HepG2 (cell line): ENCODE results near the gene COQ3. TPM values are rescaled to one million over a fixed set of nuclear protein-coding genes. Genes with fewer than 3 reads are reported as not detected.

Source experiments
- ATAC-seq: fragments of 200-7000 bp; cut with Tn5 transposase; 3 replicates; pipeline ENCODE4 v1.9.1; 2020; ENCODE audit warnings: mild to moderate bottlenecking, moderate library complexity
- BruUV-seq: library from RNA; stranded (reverse); fragments of 400-500 nt; replicated peaks from 2 replicates; lab custom pipeline; 2021; lab: Mats Ljungman, UMichigan
- CTCF ChIA-PET: fragments of 300-600 bp; formaldehyde crosslinking; extraction: SDS; loops from one replicate; lab custom pipeline; 2021; ENCODE audit warnings: low total read pairs, inconsistent platforms, low intra/inter-chr PET ratio; lab: Yijun Ruan, JAX
- POLR2A ChIA-PET: fragments of 350-600 bp; sonication (Branson Sonifier 250); formaldehyde crosslinking; loops from one replicate; lab custom pipeline; 2020; ENCODE audit warnings: antibody characterized with exemption, inconsistent platforms; lab: Yijun Ruan, JAX
- DNase-seq: peaks from one replicate; pipeline ENCODE4 v3.0.0-alpha.2; 2015; ENCODE audit warnings: low spot score
- FAIRE-seq: peaks from 3 replicates; lab custom pipeline; 2011; peaks lifted over from hg19 to GRCh38; lab: Jason Lieb, UNC
- H2AFZ ChIP-seq: one replicate; pipeline ENCODE4 v1.6.1; 2011; ENCODE audit warnings: low read length, inconsistent platforms
- H3K27ac ChIP-seq: fragments of 300-600 bp; 3 replicates; pipeline ENCODE4 v1.8.0; 2011; ENCODE audit warnings: mixed run types, mild to moderate bottlenecking, mixed read lengths, low read length, inconsistent platforms; ENCODE audit not compliant: insufficient read depth; ENCODE audit errors: extremely low read length
- H3K27me3 ChIP-seq, 2 experiments: fragments of 200-600 bp in 1 of 2; 2 replicates in 1 of 2; 3 replicates in 1 of 2; pipeline versions ENCODE4 v1.6.0 to v1.8.0; 2011; ENCODE audit warnings: low read length in 2 of 2, mild to moderate bottlenecking in 2 of 2, moderate library complexity in 2 of 2, inconsistent platforms in 1 of 2; ENCODE audit not compliant: insufficient read depth in 2 of 2, control insufficient read depth in 1 of 2
- H3K36me3 ChIP-seq, 2 experiments: fragments of 200-600 bp in 1 of 2; replicated peaks in 1 of 2; 2 replicates in 1 of 2; 3 replicates in 1 of 2; pipeline versions ENCODE4 v1.5.1 to v1.8.0; 2011; ENCODE audit warnings: low read length in 2 of 2, inconsistent platforms in 1 of 2; ENCODE audit not compliant: insufficient read depth in 2 of 2, control insufficient read depth in 1 of 2
- H3K4me1 ChIP-seq: 2 replicates; pipeline ENCODE4 v1.5.1; 2012; ENCODE audit warnings: low read length, inconsistent platforms; ENCODE audit not compliant: insufficient read depth
- H3K4me2 ChIP-seq: 2 replicates; pipeline ENCODE4 v1.6.0; 2011; ENCODE audit warnings: low read depth, low read length, inconsistent platforms
- H3K4me3 ChIP-seq, 3 experiments: fragments of 200-600 bp in 1 of 3; sonication (generic), shearing (Covaris generic) in 1 of 3; replicated peaks in 1 of 3; 2 replicates each; pipeline ENCODE4 v1.5.1; 2011 to 2016; ENCODE audit warnings: low read length in 3 of 3, inconsistent platforms in 2 of 3, low read depth in 2 of 3, mild to moderate bottlenecking in 2 of 3, control low read depth in 1 of 3, mixed read lengths in 1 of 3; ENCODE audit not compliant: insufficient read depth in 1 of 3
- H3K79me2 ChIP-seq: one replicate; pipeline ENCODE4 v1.6.1; 2011; ENCODE audit warnings: low read length, inconsistent platforms; ENCODE audit not compliant: insufficient read depth
- H3K9ac ChIP-seq: 2 replicates; pipeline ENCODE4 v1.6.0; 2011; ENCODE audit warnings: mild to moderate bottlenecking, low read depth, low read length, inconsistent platforms; ENCODE audit not compliant: insufficient read depth
- H3K9me3 ChIP-seq: 2 replicates; pipeline ENCODE4 v1.5.1; 2012; ENCODE audit warnings: mild to moderate bottlenecking, low read length
- H4K20me1 ChIP-seq: 2 replicates; pipeline ENCODE4 v1.6.0; 2011; ENCODE audit warnings: inconsistent platforms, mild to moderate bottlenecking, low read length, moderate library complexity; ENCODE audit not compliant: insufficient read depth
- HNRNPL ChIP-seq: fragments of 200-400 bp; formaldehyde crosslinking; IDR thresholded peaks from 2 replicates; pipeline ENCODE4 v1.6.1; 2017; ENCODE audit warnings: mild to moderate bottlenecking, low read depth, low read length
- ISX ChIP-seq: sonication (generic); formaldehyde crosslinking; conservative IDR thresholded peaks from 2 replicates; pipeline ENCODE4 v1.5.0; 2020; ENCODE audit warnings: missing genetic modification reagents
- ZNF281 ChIP-seq: sonication (generic); formaldehyde crosslinking; IDR thresholded peaks from 2 replicates; pipeline ENCODE4 v1.4.0; 2020; ENCODE audit warnings: missing genetic modification reagents, borderline replicate concordance
- WGBS: methylation state at CpG from one replicate; pipeline ENCODE4 v1.1.6; 2017; ENCODE audit warnings: low lambda C conversion rate; 5-methylcytosine and 5-hydroxymethylcytosine counted together
- in situ Hi-C: cut with HindIII; loops from 2 replicates; pipeline ENCODE4 v1.10.0; 2017; ENCODE audit warnings: low pct_unique_long_range_greater_than_20kb; ENCODE audit not compliant: extremely low pct_ligation_motif_present
- intact Hi-C: fragments of 100-400 bp; cut with micrococcal nuclease; formaldehyde crosslinking; loops from one replicate; pipeline ENCODE4 v1.10.0; 2022; ENCODE audit not compliant: unreplicated experiment
- polyA plus RNA-seq, 8 experiments: library from polyadenylated mRNA; depleted of rRNA in 3 of 8; stranded (reverse) in 7 of 8; unstranded in 1 of 8; fragments of >200 nt; fragmentation: Illumina TruSeq in 4 of 8; extraction: Trizol in 4 of 8; gene quantifications; 2 replicates each; pipeline versions ENCODE4 v1.2.1 to v1.2.3, GENCODE V29; 2011 to 2016; ENCODE audit warnings: low read depth in 4 of 8, missing spikeins in 1 of 8, mixed read lengths in 1 of 8; ENCODE audit not compliant: insufficient read depth in 1 of 8
- total RNA-seq, 5 experiments: library from RNA; depleted of rRNA; stranded (reverse); fragments of >200 nt; fragmentation: Illumina TruSeq; extraction: Trizol; gene quantifications; 2 replicates each; pipeline ENCODE4 v1.2.3, GENCODE V29; 2016; ENCODE audit warnings: low read depth in 1 of 5
- TF ChIP-seq, protein P1 (sequence below): sonication (generic); formaldehyde crosslinking; IDR thresholded peaks from 2 replicates; pipeline ENCODE4 v1.5.0; 2020; ENCODE audit warnings: missing genetic modification reagents

COQ3 gene
- total and polyA plus RNA-seq, 2 of the 13 experiments (the other 11 are each of a cell fraction or from before 2014, with no cell fraction given) = 5.3 to 20.5 TPM

GRCh38 chr6:99397287-99397686 is 3.3 kb upstream of the COQ3 start (continued):
- no peak for TF ChIP-seq ZNF281 (CRISPR knock-in tag)

DNA sequence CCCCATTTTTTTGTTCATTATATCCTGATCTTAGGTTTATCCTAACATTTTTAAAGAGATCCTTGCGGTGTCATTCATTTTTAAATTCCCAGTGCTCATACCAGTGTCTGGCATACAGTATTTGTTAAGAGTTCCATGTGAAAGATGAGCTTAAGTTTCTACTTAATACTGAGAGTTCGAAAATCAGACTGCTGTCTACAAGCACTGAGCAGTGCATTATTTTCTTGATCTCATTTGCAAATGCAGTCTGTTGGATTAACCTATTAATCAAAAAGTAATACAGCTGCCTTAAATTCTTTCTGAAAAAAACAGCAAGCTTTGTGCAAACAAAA is 663 bp downstream of the COQ3 start:
- FAIRE-seq (no peak), ATAC-seq (peak; percentile 31), DNase-seq (no peak)
- no peaks in the 10 kb centered on the region for H3K36me3 ChIP-seq
- peak overlapping the region; percentile 64 to 85 (median 67) for H3K4me3 ChIP-seq
- peaks cover 19% of the 10 kb centered on the region for H3K4me1 ChIP-seq
- no peaks in the 10 kb centered on the region for H3K79me2 ChIP-seq
- peak overlapping the region; percentile 82 for H3K27ac ChIP-seq
- no peaks in the 10 kb centered on the region for H4K20me1 ChIP-seq
- in situ Hi-C loops = no loop called here
- H3K27me3 ChIP-seq = no peaks in the 10 kb centered on the region
- peak overlapping the region; percentile 80 for H3K9ac ChIP-seq
- intact Hi-C loops = loop anchor here (1.0 to 5.0 kb wide), 2 partner anchors 31 to 61 kb away; no protein-coding TSS in a partner anchor
- H3K9me3 ChIP-seq = no peaks in the 10 kb centered on the region
- 11% methylated on average over 2 of the region's 2 CpGs for WGBS
- POLR2A ChIA-PET = interaction anchor here (0.6 to 4.8 kb wide), 6 partner anchors 9 to 175 kb away, joined by 3 to 75 read pairs (median 6); partner anchors contain the start of genes CCNC and PNISR
- peak overlapping the region; percentile 88 for H2AFZ ChIP-seq
- CTCF ChIA-PET = no interaction called here
- 0 out of 2 replicates have a peak, but pooled peaks have one; percentile 8 for TF ChIP-seq ISX
- TF ChIP-seq, protein P1, sequence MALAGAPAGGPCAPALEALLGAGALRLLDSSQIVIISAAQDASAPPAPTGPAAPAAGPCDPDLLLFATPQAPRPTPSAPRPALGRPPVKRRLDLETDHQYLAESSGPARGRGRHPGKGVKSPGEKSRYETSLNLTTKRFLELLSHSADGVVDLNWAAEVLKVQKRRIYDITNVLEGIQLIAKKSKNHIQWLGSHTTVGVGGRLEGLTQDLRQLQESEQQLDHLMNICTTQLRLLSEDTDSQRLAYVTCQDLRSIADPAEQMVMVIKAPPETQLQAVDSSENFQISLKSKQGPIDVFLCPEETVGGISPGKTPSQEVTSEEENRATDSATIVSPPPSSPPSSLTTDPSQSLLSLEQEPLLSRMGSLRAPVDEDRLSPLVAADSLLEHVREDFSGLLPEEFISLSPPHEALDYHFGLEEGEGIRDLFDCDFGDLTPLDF (CRISPR knock-in tag) = no peak
- TF ChIP-seq HNRNPL = no peak
- H3K4me2 ChIP-seq = peak overlapping the region; percentile 66
- BruUV-seq = no TSS peak
